NCI-H82 treated with DMSO at 0.1 percent for 48 hours (cell line): Measurements from ENCODE around the gene L3MBTL1.
"Not testable (repeated sequence)": the region's sequence is repeated elsewhere in the genome, so short reads cannot be mapped to it uniquely, and the experiment has no call there.

ENCODE experiments used
- DNase-seq: peaks from one replicate; lab custom pipeline; 2025; ENCODE audit not compliant: unreplicated experiment; lab: John Stamatoyannopoulos, UW

The L3MBTL1 gene

DNA sequence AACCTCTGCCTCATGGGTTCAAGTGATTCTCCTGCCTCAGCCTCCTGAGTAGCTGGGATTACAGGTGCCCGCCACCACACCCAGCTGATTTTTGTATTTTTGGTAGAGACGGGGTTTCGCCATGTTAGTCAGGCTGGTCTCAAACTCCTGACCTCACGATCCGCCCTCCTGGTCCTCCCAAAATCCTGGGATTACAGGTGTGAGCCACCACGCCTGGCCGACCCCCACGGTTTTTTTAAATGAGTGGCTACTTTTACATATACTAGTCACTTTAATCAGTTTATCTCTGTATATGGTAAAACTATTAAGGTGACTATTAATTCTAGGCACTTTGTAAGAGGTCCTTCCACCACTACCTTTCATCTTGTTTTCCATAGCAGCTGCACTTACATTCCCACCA is 5.5 kb upstream of the L3MBTL1 start:
- DNase-seq = not testable (repeated sequence)

DNA sequence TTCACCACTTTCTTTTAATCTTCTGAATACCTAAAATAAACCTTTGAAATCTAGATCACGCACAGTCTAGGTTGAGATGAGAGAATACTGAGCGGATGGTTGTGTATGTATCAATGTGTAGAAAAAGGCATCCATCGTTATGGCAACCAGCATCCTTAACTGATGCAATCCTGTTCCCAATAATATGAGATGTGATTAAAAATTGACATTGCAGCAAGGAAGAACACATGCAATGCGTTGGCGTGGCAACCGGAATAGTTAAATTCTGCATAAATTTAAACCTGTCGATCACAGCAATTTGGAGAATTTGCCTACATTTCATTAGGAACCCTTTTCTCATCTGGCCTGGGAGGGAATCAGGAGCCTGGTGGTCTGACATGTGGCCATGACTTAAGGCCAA is 1.3 kb upstream of the L3MBTL1 start:
- DNase-seq = no peak

- DNase-seq = no peak
These were observed 609 bp downstream of the L3MBTL1 start for GRCh38 chr20:43508106-43508505.

GRCh38 chr20:43508604-43509040 is 1.1 kb downstream of the L3MBTL1 start:
- DNase-seq = no peak

GRCh38 chr20:43511879-43512278 is 4.4 kb downstream of the L3MBTL1 start:
- DNase-seq = no peak

- DNase-seq = no peak
These were observed 6.0 kb downstream of the L3MBTL1 start for GRCh38 chr20:43513372-43513930.

GRCh38 chr20:43513931-43514647 is 6.6 kb downstream of the L3MBTL1 start:
- peak; percentile 97 for DNase-seq

DNA sequence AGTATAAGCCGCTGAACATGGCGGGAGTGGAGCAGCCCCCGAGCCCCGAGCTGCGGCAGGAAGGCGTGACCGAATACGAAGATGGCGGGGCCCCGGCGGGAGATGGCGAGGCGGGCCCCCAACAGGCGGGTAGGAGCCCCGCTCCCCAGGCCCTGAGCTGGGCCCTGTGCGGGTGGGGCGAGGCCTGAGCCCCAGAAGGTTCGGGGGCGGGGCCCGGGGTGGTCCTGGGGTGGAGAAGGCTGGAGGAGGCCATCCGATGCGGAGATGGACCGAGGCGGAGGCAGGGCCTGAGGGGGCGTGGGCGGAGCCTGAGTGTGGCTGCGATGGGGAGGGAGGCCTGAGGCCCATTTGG is 7.1 kb downstream of the L3MBTL1 start:
- no peak for DNase-seq

DNA sequence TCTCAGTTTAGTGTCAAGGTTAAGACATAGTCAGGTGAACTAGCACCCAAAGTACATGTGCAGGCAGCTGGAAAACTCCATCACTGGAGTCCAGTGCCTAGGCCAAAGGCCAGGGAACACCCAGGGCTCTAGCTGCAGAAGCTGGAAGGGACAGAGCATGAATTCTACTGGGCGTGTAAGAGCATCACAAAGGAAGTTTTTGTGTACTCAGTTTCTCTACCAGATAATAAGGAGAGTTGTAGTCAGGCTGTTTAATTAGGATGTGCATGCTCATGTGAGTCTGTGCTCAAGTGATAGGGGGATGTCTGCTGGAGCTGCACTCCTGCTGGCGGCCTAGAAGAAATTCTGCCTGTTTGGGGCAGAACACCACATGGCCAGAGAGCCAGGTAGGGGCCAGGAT is 8.1 kb downstream of the L3MBTL1 start:
- no peak for DNase-seq

DNA sequence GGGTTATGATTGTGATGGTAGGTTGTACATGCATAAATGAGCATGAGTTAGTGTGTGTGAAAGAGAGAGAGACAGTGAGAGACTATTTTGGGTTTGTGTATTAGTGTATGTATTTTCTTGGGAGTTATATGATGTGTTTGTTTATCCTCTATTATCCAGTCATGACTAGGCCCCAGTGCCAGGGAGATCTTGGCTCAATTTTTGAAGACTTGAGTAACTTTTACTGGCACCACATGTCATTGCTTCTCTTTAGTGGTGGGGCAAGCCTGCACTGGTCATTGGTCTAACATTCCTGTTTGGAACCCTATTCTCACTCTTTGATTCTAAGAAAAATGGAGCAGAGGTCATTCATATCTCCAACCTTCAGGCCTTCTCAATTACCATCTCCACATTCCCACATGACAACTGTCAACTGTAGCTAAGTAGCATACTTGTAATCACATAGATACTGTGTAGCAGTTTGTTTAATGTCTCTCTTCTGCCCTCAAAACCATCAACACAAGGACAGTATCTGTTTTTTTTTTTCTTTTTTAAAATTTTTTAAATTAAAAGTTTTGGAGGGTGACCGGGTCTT is 8.8 kb downstream of the L3MBTL1 start:
- no peak for DNase-seq

GRCh38 chr20:43520074-43520630 is 12.7 kb downstream of the L3MBTL1 start:
- DNase-seq = no peak

DNA sequence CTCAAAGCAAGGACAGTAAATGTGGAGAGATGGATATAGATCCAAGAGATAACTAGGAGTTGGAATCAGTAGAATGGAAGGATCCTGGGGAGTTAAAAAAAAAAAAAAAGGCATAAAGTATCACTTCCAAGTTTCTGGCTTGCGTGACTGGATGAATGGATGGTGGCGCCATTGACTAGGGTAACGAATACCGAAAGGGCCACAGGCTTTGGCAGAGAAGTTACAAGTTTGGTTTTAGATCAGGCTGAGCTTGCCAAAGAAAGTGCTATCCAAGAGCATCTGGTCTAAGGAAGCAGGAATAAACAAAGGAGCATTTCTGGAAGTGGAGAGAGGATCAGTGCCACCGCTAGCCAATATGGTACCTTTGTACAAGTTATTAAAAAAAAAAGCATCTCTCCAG is 17.5 kb downstream of the L3MBTL1 start:
- no peak for DNase-seq

- no peak for DNase-seq
These were observed 20.9 kb downstream of the L3MBTL1 start for GRCh38 chr20:43528258-43528875.

- no peak for DNase-seq
These were observed 21.6 kb downstream of the L3MBTL1 start for GRCh38 chr20:43529051-43529450.

GRCh38 chr20:43529457-43530153 is 22.1 kb downstream of the L3MBTL1 start:
- DNase-seq = no peak

GRCh38 chr20:43530321-43531090 is 23.0 kb downstream of the L3MBTL1 start:
- no peak for DNase-seq

GRCh38 chr20:43531091-43531443 is 23.6 kb downstream of the L3MBTL1 start:
- no peak for DNase-seq

GRCh38 chr20:43532416-43533055 is 25.0 kb downstream of the L3MBTL1 start:
- DNase-seq = no peak

GRCh38 chr20:43533060-43533459 is 25.6 kb downstream of the L3MBTL1 start:
- no peak for DNase-seq

GRCh38 chr20:43534016-43534415 is 26.5 kb downstream of the L3MBTL1 start:
- no peak for DNase-seq
